Fibroblast of mammary gland (primary cell): ENCODE measurements around the gene GPBAR1.

Experiments
- DNase-seq: peaks from one replicate; pipeline ENCODE4 v3.0.0-alpha.2; 2010; ENCODE audit warnings: low read depth
- H3K4me3 ChIP-seq: 2 replicates; pipeline ENCODE4 v1.5.1; 2011; ENCODE audit warnings: low read depth, mild to moderate bottlenecking, low read length, moderate library complexity; ENCODE audit not compliant: control insufficient read depth
- CTCF ChIP-seq: conservative IDR thresholded peaks from 2 replicates; pipeline ENCODE4 v1.5.1; 2011; ENCODE audit warnings: low read depth, low read length, inconsistent platforms; ENCODE audit not compliant: control insufficient read depth, insufficient read depth

Gene GPBAR1

GRCh38 chr2:218218268-218219185 lies 42.3 kb upstream of the GPBAR1 start:
- peak overlapping the region; percentile 95 for H3K4me3 ChIP-seq
- DNase-seq = no peak
- TF ChIP-seq CTCF = no peak

GRCh38 chr2:218219934-218220333 lies 40.9 kb upstream of the GPBAR1 start:
- no peak for TF ChIP-seq CTCF
- no peak overlapping the region for H3K4me3 ChIP-seq
- no peak for DNase-seq

- H3K4me3 ChIP-seq = no peak overlapping the region
- DNase-seq = no peak
Observed at GRCh38 chr2:218221000-218221399, 39.8 kb upstream of the GPBAR1 start.

GRCh38 chr2:218223046-218223445 lies 37.8 kb upstream of the GPBAR1 start:
- H3K4me3 ChIP-seq = no peak overlapping the region
- DNase-seq = peak; percentile 25
- no peak for TF ChIP-seq CTCF

More at GRCh38 chr2:218221000-218221399, 39.8 kb upstream of the GPBAR1 start:
- TF ChIP-seq CTCF = no peak

GRCh38 chr2:218224186-218224585 lies 36.6 kb upstream of the GPBAR1 start:
- no peak for DNase-seq
- no peak overlapping the region for H3K4me3 ChIP-seq
- no peak for TF ChIP-seq CTCF

- DNase-seq = no peak
- H3K4me3 ChIP-seq = no peak overlapping the region
- TF ChIP-seq CTCF = no peak
Observed at GRCh38 chr2:218226903-218227302, 33.9 kb upstream of the GPBAR1 start.
